SK-N-SH (cell line): ENCODE results near the gene CACNA1G. TPM values are rescaled to one million over a fixed set of nuclear protein-coding genes. Genes with fewer than 3 reads are reported as not detected.
A peak's percentile ranks its signal among the peaks of the same experiment; 100 is the strongest.

ENCODE experiments used
- CTCF ChIA-PET: fragments of 300-600, 350-600 bp; formaldehyde crosslinking; extraction: SDS; loops from one replicate; lab custom pipeline; 2021; lab: Yijun Ruan, JAX
- POLR2A ChIA-PET: fragments of 350-600 bp; sonication (Branson Sonifier 250); formaldehyde crosslinking; extraction: SDS; loops from one replicate; lab custom pipeline; 2020; ENCODE audit warnings: antibody characterized with exemption, inconsistent platforms; lab: Yijun Ruan, JAX
- DNase-seq: peaks from one replicate; pipeline ENCODE4 v3.0.0; 2012
- H2AFZ ChIP-seq: fragments of 200-600 bp; sonication (generic); 2 replicates; pipeline ENCODE4 v1.8.1; 2016; ENCODE audit warnings: antibody characterized with exemption, mild to moderate bottlenecking, low read depth
- H3F3A ChIP-seq: fragments of 200-600 bp; sonication (generic); replicated peaks from 2 replicates; pipeline ENCODE3; 2016; ENCODE audit warnings: antibody characterized with exemption, mild to moderate bottlenecking; ENCODE audit not compliant: insufficient read depth
- H3K27ac ChIP-seq, 2 experiments: fragments of 200-500 bp in 1 of 2; fragments of 200-600 bp in 1 of 2; sonication (Bioruptor generic) in 1 of 2; sonication (generic), shearing (Covaris generic) in 1 of 2; 2 replicates each; pipeline versions ENCODE4 v1.5.1 to v1.6.1; 2014 to 2016; ENCODE audit warnings: low read depth in 2 of 2, inconsistent platforms in 1 of 2, low read length in 1 of 2, mild to moderate bottlenecking in 1 of 2, mixed read lengths in 1 of 2
- H3K27me3 ChIP-seq: fragments of 200-600 bp; sonication (generic), shearing (Covaris generic); 2 replicates; pipeline ENCODE4 v1.6.1; 2016; ENCODE audit warnings: mixed run types; ENCODE audit not compliant: insufficient read depth
- H3K36me3 ChIP-seq, 2 experiments: fragments of 200-500 bp in 1 of 2; fragments of 200-600 bp in 1 of 2; sonication (Bioruptor generic) in 1 of 2; sonication (generic) in 1 of 2; replicated peaks in 1 of 2; 2 replicates each; pipeline versions ENCODE3 to v1.5.1; 2014 to 2016; ENCODE audit warnings: low read length in 1 of 2, mild to moderate bottlenecking in 1 of 2; ENCODE audit not compliant: insufficient read depth in 2 of 2, control insufficient read depth in 1 of 2
- H3K4me1 ChIP-seq, 2 experiments: fragments of 200-500 bp in 1 of 2; fragments of 200-600 bp in 1 of 2; sonication (Bioruptor generic) in 1 of 2; sonication (generic), shearing (Covaris generic) in 1 of 2; 2 replicates each; pipeline versions ENCODE4 v1.5.1 to v1.6.1; 2014 to 2016; ENCODE audit warnings: low read depth in 1 of 2, low read length in 1 of 2, mixed run types in 1 of 2; ENCODE audit not compliant: insufficient read depth in 2 of 2, control insufficient read depth in 1 of 2
- H3K4me2 ChIP-seq: fragments of 200-600 bp; sonication (generic), shearing (Covaris generic); 2 replicates; pipeline ENCODE4 v1.6.1; 2017; ENCODE audit warnings: mixed run types
- H3K4me3 ChIP-seq, 2 experiments: fragments of 200-500 bp in 1 of 2; fragments of 200-600 bp in 1 of 2; sonication (Bioruptor generic) in 1 of 2; sonication (generic), shearing (Covaris generic) in 1 of 2; 2 replicates each; pipeline versions ENCODE4 v1.5.1 to v1.8.1; 2014 to 2016; ENCODE audit warnings: low read depth in 2 of 2, inconsistent platforms in 1 of 2, low read length in 1 of 2, mild to moderate bottlenecking in 1 of 2, mixed read lengths in 1 of 2, moderate library complexity in 1 of 2
- H3K79me2 ChIP-seq: fragments of 200-600 bp; sonication (generic); 2 replicates; pipeline ENCODE4 v1.8.1; 2017; ENCODE audit warnings: mild to moderate bottlenecking; ENCODE audit not compliant: insufficient read depth
- H3K9ac ChIP-seq: fragments of 200-600 bp; sonication (generic); 2 replicates; pipeline ENCODE4 v1.6.1; 2017; ENCODE audit warnings: mixed run types
- H3K9me2 ChIP-seq: fragments of 200-600 bp; sonication (generic); 2 replicates; pipeline ENCODE4 v1.6.1; 2017; ENCODE audit warnings: mixed run types
- H3K9me3 ChIP-seq: fragments of 200-600 bp; sonication (generic); 2 replicates; pipeline ENCODE4 v1.6.1; 2017; ENCODE audit warnings: mixed run types, mild to moderate bottlenecking, moderate library complexity
- H4K20me1 ChIP-seq: fragments of 200-600 bp; sonication (generic); 2 replicates; pipeline ENCODE4 v1.6.1; 2017; ENCODE audit warnings: mild to moderate bottlenecking, mixed run types; ENCODE audit not compliant: insufficient read depth
- CHD2 ChIP-seq: fragments of 150-350 bp; IDR thresholded peaks from 2 replicates; pipeline ENCODE4 v1.6.1; 2018; ENCODE audit warnings: low read length; ENCODE audit not compliant: partially characterized antibody
- CTCF ChIP-seq: fragments of 200-600 bp; sonication (generic); IDR thresholded peaks from 2 replicates; pipeline ENCODE4 v1.6.1; 2017; ENCODE audit warnings: antibody characterized with exemption, mild to moderate bottlenecking, moderate library complexity
- EP300 ChIP-seq, 2 experiments: IDR thresholded peaks; 2 replicates each; pipeline versions ENCODE4 v1.4.0 to v1.6.1; 2012; ENCODE audit warnings: borderline replicate concordance in 1 of 2, low read depth in 1 of 2, low read length in 1 of 2
- FOXJ3 ChIP-seq: sonication (generic); formaldehyde crosslinking; IDR thresholded peaks from 2 replicates; pipeline ENCODE4 v1.5.1; 2020; ENCODE audit warnings: mild to moderate bottlenecking, missing genetic modification reagents
- GABPA ChIP-seq: IDR thresholded peaks from 2 replicates; pipeline ENCODE4 v1.4.0; 2012; ENCODE audit warnings: low read depth, mild to moderate bottlenecking
- IRF3 ChIP-seq: fragments of 150-350 bp; IDR thresholded peaks from 2 replicates; pipeline ENCODE4 v1.6.1; 2016; ENCODE audit warnings: mild to moderate bottlenecking, low read depth, low read length
- NFIC ChIP-seq: IDR thresholded peaks from 2 replicates; pipeline ENCODE4 v1.4.0; 2012; ENCODE audit warnings: borderline replicate concordance
- POLR2AphosphoS5 ChIP-seq: IDR thresholded peaks from 2 replicates; pipeline ENCODE4 v1.6.1; 2012; ENCODE audit warnings: low read depth, low read length
- RAD21 ChIP-seq: IDR thresholded peaks from 2 replicates; pipeline ENCODE4 v1.6.1; 2012; ENCODE audit warnings: mild to moderate bottlenecking, low read length
- RCOR1 ChIP-seq: fragments of 150-350 bp; IDR thresholded peaks from 2 replicates; pipeline ENCODE4 v1.6.1; 2017; ENCODE audit warnings: antibody characterized with exemption, low read length
- RXRA ChIP-seq: IDR thresholded peaks from 2 replicates; pipeline ENCODE4 v1.4.0; 2012; ENCODE audit warnings: low read depth, mild to moderate bottlenecking, borderline replicate concordance
- SMC3 ChIP-seq: IDR thresholded peaks from 2 replicates; pipeline ENCODE4 v1.6.1; 2012; ENCODE audit warnings: low read depth, low read length, improper control_type of control experiment
- TAF1 ChIP-seq: IDR thresholded peaks from 2 replicates; pipeline ENCODE4 v1.6.1; 2012; ENCODE audit warnings: low read depth, mild to moderate bottlenecking, low read length, moderate library complexity, borderline replicate concordance
- TCF12 ChIP-seq: IDR thresholded peaks from 2 replicates; pipeline ENCODE4 v1.4.0; 2012
- YY1 ChIP-seq: IDR thresholded peaks from 2 replicates; pipeline ENCODE4 v1.4.0; 2012; ENCODE audit warnings: low read depth, mild to moderate bottlenecking
- WGBS: methylation state at CpG from one replicate; pipeline ENCODE4 v1.1.6; 2017; ENCODE audit warnings: low lambda C conversion rate; 5-methylcytosine and 5-hydroxymethylcytosine counted together
- polyA plus RNA-seq, 3 experiments: library from polyadenylated mRNA; depleted of rRNA; stranded (reverse); fragments of >200 nt; gene quantifications; 2 replicates each; pipeline ENCODE4 v1.2.3, GENCODE V29; 2012

The CACNA1G gene
- polyA plus RNA-seq, 1 of the 3 experiments (the other 2 are of a cell fraction), result 0.21 TPM

- DNase-seq, result no peak
- TF ChIP-seq CTCF, result peak; percentile 13; the same call in 1 of the 2 replicates
- no peak for TF ChIP-seq RXRA
- TF ChIP-seq, all 33 proteins: peak for 1
- ChIA-PET CTCF (interaction anchor here (1.0 to 5.5 kb wide), 11 partner anchors 18 to 108 kb away, joined by 3 to 38 read pairs (median 6); partner anchors contain the start of gene ABCC3), POLR2A (interaction anchor here (1.3 kb wide), 2 partner anchors 32 to 49 kb away, joined by 3 read pairs; no protein-coding TSS in a partner anchor)
- Histone ChIP-seq H3K9me2 (no peaks in the 10 kb centered on the region), H4K20me1 (no peaks in the 10 kb centered on the region), H3K27me3 (no peaks in the 10 kb centered on the region), H3K36me3 (peaks cover 3 to 19% of the 10 kb centered on the region in 2 experiments), H3K9ac (no peak overlapping the region), H2AFZ (no peak overlapping the region), H3K27ac (peak overlapping the region; percentile 77), H3K9me3 (no peaks in the 10 kb centered on the region), H3K4me2 (no peak overlapping the region), H3F3A (peaks cover 36% of the 10 kb centered on the region), H3K4me1 (peaks cover 39 to 44% of the 10 kb centered on the region in 2 experiments), H3K79me2 (peaks cover 6% of the 10 kb centered on the region; the same call in 1 of the 2 replicates), H3K4me3 (no peak overlapping the region)
- WGBS, result 89% methylated on average over 10 of the region's 10 CpGs
These were observed 98.7 kb downstream of the CACNA1G start for GRCh38 chr17:50659179-50659578.

- Histone ChIP-seq H3K9me3 (no peaks in the 10 kb centered on the region), H3K79me2 (peaks cover 6% of the 10 kb centered on the region; the same call in 1 of the 2 replicates), H3K9me2 (no peaks in the 10 kb centered on the region), H2AFZ (no peak overlapping the region; the same call in 1 of the 2 replicates), H3K27ac (peak overlapping the region; percentile 77), H3K9ac (peak overlapping the region; percentile 31; the same call in 1 of the 2 replicates), H3K36me3 (peaks cover 9 to 23% of the 10 kb centered on the region in 2 experiments), H3K4me2 (peak overlapping the region; percentile 56), H3K4me3 (no peak overlapping the region), H3F3A (peaks cover 38% of the 10 kb centered on the region), H3K27me3 (no peaks in the 10 kb centered on the region), H4K20me1 (no peaks in the 10 kb centered on the region), H3K4me1 (peaks cover 39 to 44% of the 10 kb centered on the region in 2 experiments)
- WGBS, result 21% methylated on average over 11 of the region's 11 CpGs
- POLR2A ChIA-PET, result interaction anchor here (0.7 to 1.4 kb wide), 4 partner anchors 18 to 384 kb away, joined by 3 to 5 read pairs (median 4); partner anchors contain the start of gene TOB1
- peak; percentile 87 for DNase-seq
- CTCF ChIA-PET, result interaction anchor here (0.6 to 5.5 kb wide), 26 partner anchors 8 to 1896 kb away, joined by 3 to 38 read pairs (median 4); partner anchors contain the start of gene ABCC3
- TF ChIP-seq IRF3, result no peak
- no peak for TF ChIP-seq FOXJ3 (CRISPR knock-in tag)
- TF ChIP-seq RXRA, result peak; percentile 79; the same call in 1 of the 2 replicates
- no peak; the same call in 1 of the 2 replicates for TF ChIP-seq POLR2AphosphoS5
- TF ChIP-seq EP300 (IDR thresholded peaks at IDR 0.05; ENCODE audit: borderline replicate concordance in 1 of 2, low read depth in 1 of 2, low read length in 1 of 2), result peak; percentile 17 to 41; a peak in 1 of 4 replicates
- TF ChIP-seq TCF12, result peak; percentile 74
- no peak for TF ChIP-seq SMC3
- TF ChIP-seq NFIC, result peak; percentile 73
- 0 out of 2 replicates have a peak, but pooled peaks have one; percentile 3 for TF ChIP-seq RAD21
- peak; percentile 59; the same call in 1 of the 2 replicates for TF ChIP-seq YY1
- TF ChIP-seq RCOR1, result peak; percentile 9; the same call in 1 of the 2 replicates
- TF ChIP-seq TAF1, result no peak
- TF ChIP-seq CHD2, result no peak
- no peak for TF ChIP-seq CTCF
- no peak for TF ChIP-seq GABPA
These were observed 99.7 kb downstream of the CACNA1G start for GRCh38 chr17:50660042-50660886.
